Measurements from ENCODE around the gene KCTD14.
"Not testable (repeated sequence)": the region's sequence is repeated elsewhere in the genome, so short reads cannot be mapped to it uniquely, and the experiment has no call there.

KCTD14 gene

DNA sequence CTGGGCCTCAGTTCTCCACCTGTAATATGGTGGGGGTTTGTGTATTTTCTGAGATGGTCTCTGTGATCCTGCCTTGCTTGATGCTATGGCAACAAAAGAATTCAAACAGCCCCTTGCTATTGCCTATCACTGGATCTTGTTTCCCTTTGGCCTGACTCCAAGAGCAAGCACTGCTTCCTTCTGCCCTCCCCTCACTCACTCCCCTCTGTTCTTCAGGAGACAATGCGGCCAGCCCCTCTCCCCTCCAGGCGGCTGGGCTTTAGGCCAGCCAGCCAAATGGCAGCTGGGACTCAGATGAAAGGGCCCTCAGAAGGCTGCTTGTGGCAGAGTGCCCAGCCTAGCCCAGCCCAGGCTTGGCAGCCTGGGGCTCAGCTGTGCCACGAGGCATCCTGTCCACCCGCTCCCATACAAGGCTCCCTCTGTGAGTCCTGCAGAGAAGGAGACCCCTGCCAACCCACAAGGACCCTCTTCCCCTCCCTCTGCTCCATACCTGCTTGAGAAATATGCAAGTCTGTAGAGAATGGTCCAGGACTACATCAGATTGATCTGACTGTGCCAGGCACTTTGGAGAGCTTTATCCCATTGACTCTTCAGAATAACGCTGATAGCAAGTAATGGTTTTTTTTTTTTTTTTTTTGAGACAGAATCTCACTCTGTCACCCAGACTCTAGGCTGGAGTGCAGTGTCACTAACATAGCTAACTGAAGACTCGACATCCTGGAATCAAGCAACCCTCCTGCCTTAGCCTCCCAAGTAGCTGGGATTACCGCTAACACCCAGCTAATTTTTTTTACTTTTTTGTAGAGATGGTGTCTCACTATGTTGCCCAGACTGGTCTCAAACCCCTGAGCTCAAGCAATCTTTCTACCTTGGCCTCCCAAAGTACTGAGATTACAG, 7.6 kb upstream of the KCTD14 start:
- H3K27ac ChIP-seq (ENCODE audit: low read depth, low read length), result no peak overlapping the region

DNA sequence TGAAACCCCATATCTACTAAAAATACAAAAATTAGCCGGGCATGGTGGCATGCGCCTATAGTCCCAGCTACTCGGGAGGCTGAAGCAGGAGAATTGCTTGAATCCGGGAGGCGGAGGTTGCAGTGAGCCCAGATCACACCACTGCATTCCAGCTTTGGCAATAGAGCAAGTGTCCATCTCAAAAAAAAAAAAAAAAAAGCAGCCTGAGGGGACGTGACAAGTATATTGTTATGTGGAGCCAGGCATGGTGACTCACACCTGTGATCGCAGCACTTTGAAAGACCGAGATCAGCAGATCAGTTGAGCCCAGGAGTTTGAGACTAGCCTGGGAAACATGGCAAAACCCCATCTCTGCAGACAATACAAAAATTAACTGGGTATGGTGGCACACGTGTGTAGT, 5.3 kb upstream of the KCTD14 start:
- not testable (repeated sequence) for H3K9ac ChIP-seq (ENCODE audit: low read length in 5 of 5); H3K4me3 ChIP-seq (ENCODE audit: low read depth in 1 of 5, low read length in 5 of 5); H3K27me3 ChIP-seq (ENCODE audit: control insufficient read depth in 5 of 5, insufficient read depth in 4 of 5, low read length in 5 of 5); H3K36me3 ChIP-seq (ENCODE audit: control insufficient read depth in 5 of 5, insufficient read depth in 5 of 5, low read length in 5 of 5); H3K27ac ChIP-seq (ENCODE audit: low read depth, low read length); H3K9me3 ChIP-seq (ENCODE audit: control insufficient read depth in 5 of 5, low read length in 5 of 5)
- H3K4me1 ChIP-seq (ENCODE audit: control insufficient read depth in 5 of 5, insufficient read depth in 5 of 5, low read length in 5 of 5), result peaks cover 2 to 14% (median 10%) of the 10 kb centered on the region in 5 donors

More for the DNA sequence above, 7.6 kb upstream of the KCTD14 start:
- Histone ChIP-seq H3K4me3 (ENCODE audit: low read depth in 1 of 5, low read length in 5 of 5) (no peak overlapping the region), H3K4me1 (ENCODE audit: control insufficient read depth in 5 of 5, insufficient read depth in 5 of 5, low read length in 5 of 5) (peaks cover 2 to 14% (median 10%) of the 10 kb centered on the region in 5 donors), H3K36me3 (ENCODE audit: control insufficient read depth in 5 of 5, insufficient read depth in 5 of 5, low read length in 5 of 5) (no peaks in the 10 kb centered on the region), H3K27me3 (ENCODE audit: control insufficient read depth in 5 of 5, insufficient read depth in 4 of 5, low read length in 5 of 5) (no peaks in the 10 kb centered on the region), H3K9ac (ENCODE audit: low read length in 5 of 5) (no peak overlapping the region), H3K9me3 (ENCODE audit: control insufficient read depth in 5 of 5, low read length in 5 of 5) (no peaks in the 10 kb centered on the region)

DNA sequence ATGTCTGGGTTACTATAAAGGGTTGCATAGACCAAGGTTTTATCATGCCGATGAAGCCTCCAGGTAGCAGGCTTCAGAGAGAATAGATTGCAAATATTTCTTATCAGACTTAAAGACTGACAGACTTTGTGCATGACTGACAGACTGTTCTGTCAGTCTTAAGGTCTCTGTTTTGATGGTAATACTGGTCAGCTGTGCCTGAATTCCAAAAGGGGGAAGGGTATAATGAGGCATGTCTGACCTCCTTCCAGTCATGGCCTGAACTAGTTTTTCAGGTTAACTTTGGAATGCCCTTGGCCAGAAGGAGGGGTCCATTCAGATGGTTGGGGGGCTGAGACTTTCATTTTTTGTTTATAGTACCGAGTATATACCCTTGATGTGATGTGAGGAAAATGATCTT, 4.7 kb upstream of the KCTD14 start:
- Histone ChIP-seq H3K27me3 (ENCODE audit: control insufficient read depth in 5 of 5, insufficient read depth in 4 of 5, low read length in 5 of 5) (no peaks in the 10 kb centered on the region), H3K4me3 (ENCODE audit: low read depth in 1 of 5, low read length in 5 of 5) (no peak overlapping the region), H3K9ac (ENCODE audit: low read length in 5 of 5) (no peak overlapping the region), H3K27ac (ENCODE audit: low read depth, low read length) (no peak overlapping the region), H3K4me1 (ENCODE audit: control insufficient read depth in 5 of 5, insufficient read depth in 5 of 5, low read length in 5 of 5) (peaks cover 2 to 19% (median 17%) of the 10 kb centered on the region in 5 donors), H3K36me3 (ENCODE audit: control insufficient read depth in 5 of 5, insufficient read depth in 5 of 5, low read length in 5 of 5) (no peaks in the 10 kb centered on the region), H3K9me3 (ENCODE audit: control insufficient read depth in 5 of 5, low read length in 5 of 5) (no peaks in the 10 kb centered on the region)

DNA sequence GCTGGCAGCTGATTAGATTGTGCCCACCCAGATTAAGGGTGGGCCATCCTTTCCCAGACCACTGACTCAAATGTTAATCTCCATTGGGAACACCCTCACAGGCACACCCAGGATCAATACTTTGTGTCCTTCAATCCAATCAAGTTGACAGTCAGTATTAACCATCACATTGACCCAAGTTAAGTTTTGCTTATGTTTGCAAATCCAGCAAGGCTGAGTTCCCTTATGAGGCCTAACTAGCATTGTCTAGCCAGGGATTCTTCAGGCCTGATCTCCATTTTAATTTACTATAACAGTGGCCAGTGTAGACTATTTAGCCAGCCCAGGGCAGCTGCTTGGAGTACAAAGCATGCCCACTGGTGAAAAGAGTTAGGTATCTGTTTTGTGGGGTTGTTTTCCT, 2.3 kb upstream of the KCTD14 start:
- no peak overlapping the region for H3K4me3 ChIP-seq (ENCODE audit: low read depth in 1 of 5, low read length in 5 of 5)
- no peak overlapping the region for H3K27ac ChIP-seq (ENCODE audit: low read depth, low read length)
- H3K4me1 ChIP-seq (ENCODE audit: control insufficient read depth in 5 of 5, insufficient read depth in 5 of 5, low read length in 5 of 5), result peaks cover 0 to 15% (median 14%) of the 10 kb centered on the region in 5 donors
- H3K27me3 ChIP-seq (ENCODE audit: control insufficient read depth in 5 of 5, insufficient read depth in 4 of 5, low read length in 5 of 5), result no peaks in the 10 kb centered on the region
- H3K9me3 ChIP-seq (ENCODE audit: control insufficient read depth in 5 of 5, low read length in 5 of 5), result no peaks in the 10 kb centered on the region
- no peaks in the 10 kb centered on the region for H3K36me3 ChIP-seq (ENCODE audit: control insufficient read depth in 5 of 5, insufficient read depth in 5 of 5, low read length in 5 of 5)
- H3K9ac ChIP-seq (ENCODE audit: low read length in 5 of 5), result no peak overlapping the region

DNA sequence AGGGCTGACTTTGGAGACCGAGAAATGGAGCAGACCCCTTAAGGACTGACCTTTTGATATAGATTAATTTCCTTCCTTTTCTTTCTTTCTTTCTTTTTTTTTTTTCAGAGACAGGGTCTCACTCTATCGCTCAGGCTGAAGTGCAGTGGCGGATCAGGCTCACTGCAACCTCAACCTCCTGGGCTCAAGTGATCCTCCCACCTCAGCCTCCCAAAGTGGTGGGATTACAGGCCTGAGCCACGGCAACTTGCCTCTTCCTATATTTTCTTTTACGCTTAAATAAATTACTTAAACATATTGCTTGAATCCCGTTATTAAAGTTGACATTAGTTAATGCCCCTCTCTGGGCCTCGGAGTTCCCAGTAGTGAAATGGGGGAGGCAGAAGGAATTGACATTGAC, 350 bp upstream of the KCTD14 start:
- no peaks in the 10 kb centered on the region for H3K27me3 ChIP-seq (ENCODE audit: control insufficient read depth in 5 of 5, insufficient read depth in 4 of 5, low read length in 5 of 5)

DNA sequence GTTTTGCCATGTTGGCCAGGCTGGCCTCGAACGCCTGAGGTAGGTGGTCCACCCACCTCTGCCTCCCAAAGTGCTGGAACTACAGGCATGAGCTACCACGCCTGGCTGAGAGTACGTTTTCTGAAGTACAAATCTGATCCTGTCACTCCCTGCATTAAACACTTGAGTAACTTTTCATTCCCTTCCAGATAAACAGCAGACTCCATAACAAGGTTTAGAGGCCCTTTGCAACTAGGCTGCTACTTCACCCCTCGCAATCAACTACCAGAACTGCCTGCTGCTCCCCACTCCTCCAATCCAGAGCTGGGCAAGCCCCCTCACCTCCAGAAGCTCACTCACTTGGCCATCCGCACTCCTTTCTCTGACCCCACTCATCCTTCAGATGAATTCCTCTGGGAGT, 1.5 kb downstream of the KCTD14 start:
- no peak overlapping the region for H3K27ac ChIP-seq (ENCODE audit: low read depth, low read length)
- H3K36me3 ChIP-seq (ENCODE audit: control insufficient read depth in 5 of 5, insufficient read depth in 5 of 5, low read length in 5 of 5), result peaks cover 0 to 2% (median 0%) of the 10 kb centered on the region in 5 donors
- H3K9ac ChIP-seq (ENCODE audit: low read length in 5 of 5), result no peak overlapping the region
- no peak overlapping the region for H3K4me3 ChIP-seq (ENCODE audit: low read depth in 1 of 5, low read length in 5 of 5)
- peaks cover 0 to 13% (median 11%) of the 10 kb centered on the region in 5 donors for H3K4me1 ChIP-seq (ENCODE audit: control insufficient read depth in 5 of 5, insufficient read depth in 5 of 5, low read length in 5 of 5)
- H3K27me3 ChIP-seq (ENCODE audit: control insufficient read depth in 5 of 5, insufficient read depth in 4 of 5, low read length in 5 of 5), result no peaks in the 10 kb centered on the region
- H3K9me3 ChIP-seq (ENCODE audit: control insufficient read depth in 5 of 5, low read length in 5 of 5), result no peaks in the 10 kb centered on the region

More for the DNA sequence above, 350 bp upstream of the KCTD14 start:
- peaks cover 0 to 13% (median 11%) of the 10 kb centered on the region in 5 donors for H3K4me1 ChIP-seq (ENCODE audit: control insufficient read depth in 5 of 5, insufficient read depth in 5 of 5, low read length in 5 of 5)
- peak overlapping the region in 4 of 5 donors; percentile 61 to 70 (median 68) for H3K4me3 ChIP-seq (ENCODE audit: low read depth in 1 of 5, low read length in 5 of 5)
- no peak overlapping the region for H3K27ac ChIP-seq (ENCODE audit: low read depth, low read length)
- H3K36me3 ChIP-seq (ENCODE audit: control insufficient read depth in 5 of 5, insufficient read depth in 5 of 5, low read length in 5 of 5), result no peaks in the 10 kb centered on the region
- H3K9me3 ChIP-seq (ENCODE audit: control insufficient read depth in 5 of 5, low read length in 5 of 5), result no peaks in the 10 kb centered on the region
- peak overlapping the region in 3 of 5 donors; percentile 48 to 65 (median 60) for H3K9ac ChIP-seq (ENCODE audit: low read length in 5 of 5)

DNA sequence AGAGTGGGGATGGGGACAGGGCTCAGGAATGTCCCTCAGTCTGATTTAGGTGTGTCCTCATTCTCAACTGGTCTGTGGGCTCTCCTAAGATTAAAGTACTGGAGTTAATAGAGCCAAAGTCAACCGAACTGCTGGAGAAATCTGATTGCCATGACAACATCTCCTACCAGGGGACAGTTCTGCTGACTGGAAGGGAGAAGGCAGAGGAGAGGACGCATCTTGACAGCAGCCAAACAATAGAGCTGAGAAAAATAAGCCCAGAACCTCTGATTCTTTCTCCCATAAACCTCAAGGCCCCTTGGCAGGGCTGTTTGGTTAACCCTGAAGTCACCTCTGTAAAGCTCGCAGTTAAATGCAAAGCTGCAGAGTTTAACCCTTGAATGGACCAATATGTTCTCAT, 2.8 kb downstream of the KCTD14 start:
- H3K36me3 ChIP-seq (ENCODE audit: control insufficient read depth in 5 of 5, insufficient read depth in 5 of 5, low read length in 5 of 5), result peaks cover 0 to 3% (median 0%) of the 10 kb centered on the region in 5 donors
- H3K9me3 ChIP-seq (ENCODE audit: control insufficient read depth in 5 of 5, low read length in 5 of 5), result no peaks in the 10 kb centered on the region
- no peak overlapping the region for H3K27ac ChIP-seq (ENCODE audit: low read depth, low read length)
- no peaks in the 10 kb centered on the region for H3K27me3 ChIP-seq (ENCODE audit: control insufficient read depth in 5 of 5, insufficient read depth in 4 of 5, low read length in 5 of 5)
- no peak overlapping the region for H3K4me3 ChIP-seq (ENCODE audit: low read depth in 1 of 5, low read length in 5 of 5)
- H3K4me1 ChIP-seq (ENCODE audit: control insufficient read depth in 5 of 5, insufficient read depth in 5 of 5, low read length in 5 of 5), result peaks cover 0 to 13% (median 11%) of the 10 kb centered on the region in 5 donors
- H3K9ac ChIP-seq (ENCODE audit: low read length in 5 of 5), result no peak overlapping the region

DNA sequence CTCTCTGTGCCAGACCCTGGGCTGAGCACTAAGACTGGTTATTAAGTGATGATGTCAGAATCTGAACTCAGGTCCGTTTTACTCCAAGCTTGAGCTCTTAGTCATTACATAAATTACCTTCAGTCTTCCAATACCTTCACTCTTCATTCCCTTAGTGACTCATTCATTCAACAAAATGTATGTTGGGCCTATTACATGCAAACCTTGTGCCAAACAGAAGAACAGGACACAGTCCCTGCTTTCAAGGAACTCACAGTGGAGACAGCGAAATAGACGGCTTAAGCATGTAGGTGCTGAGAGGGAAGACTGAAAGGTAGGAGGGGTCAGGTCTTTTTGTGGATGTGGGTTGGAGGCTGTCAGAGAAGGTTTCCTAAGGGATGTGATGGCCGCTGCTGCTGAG, 3.3 kb downstream of the KCTD14 start:
- H3K9me3 ChIP-seq (ENCODE audit: control insufficient read depth in 5 of 5, low read length in 5 of 5), result no peaks in the 10 kb centered on the region
- no peak overlapping the region for H3K4me3 ChIP-seq (ENCODE audit: low read depth in 1 of 5, low read length in 5 of 5)
- H3K9ac ChIP-seq (ENCODE audit: low read length in 5 of 5), result no peak overlapping the region
- peaks cover 0 to 3% (median 0%) of the 10 kb centered on the region in 5 donors for H3K36me3 ChIP-seq (ENCODE audit: control insufficient read depth in 5 of 5, insufficient read depth in 5 of 5, low read length in 5 of 5)
- no peak overlapping the region for H3K27ac ChIP-seq (ENCODE audit: low read depth, low read length)
- H3K27me3 ChIP-seq (ENCODE audit: control insufficient read depth in 5 of 5, insufficient read depth in 4 of 5, low read length in 5 of 5), result no peaks in the 10 kb centered on the region
- peaks cover 0 to 13% (median 11%) of the 10 kb centered on the region in 5 donors for H3K4me1 ChIP-seq (ENCODE audit: control insufficient read depth in 5 of 5, insufficient read depth in 5 of 5, low read length in 5 of 5)

DNA sequence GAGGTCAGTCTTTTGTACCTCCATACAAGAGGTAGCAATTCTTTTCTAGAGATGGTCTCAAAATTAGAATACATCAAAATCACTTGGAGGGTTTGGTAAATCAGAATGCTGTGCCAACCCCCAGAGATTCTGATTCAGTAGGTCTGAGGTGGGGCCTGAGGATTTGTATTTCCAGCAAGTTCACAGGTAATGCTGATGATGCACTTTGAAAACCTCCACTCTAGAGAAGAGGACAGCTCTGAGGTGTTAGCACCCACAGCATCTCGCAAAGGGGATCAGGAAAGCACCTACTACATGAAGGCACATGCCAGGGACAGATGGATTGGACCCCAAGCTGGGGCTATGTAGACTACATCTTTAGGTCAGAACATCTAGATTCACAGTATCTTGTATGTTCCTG, 7.2 kb downstream of the KCTD14 start:
- no peaks in the 10 kb centered on the region for H3K9me3 ChIP-seq (ENCODE audit: control insufficient read depth in 5 of 5, low read length in 5 of 5)
- H3K27me3 ChIP-seq (ENCODE audit: control insufficient read depth in 5 of 5, insufficient read depth in 4 of 5, low read length in 5 of 5), result no peaks in the 10 kb centered on the region
- H3K4me1 ChIP-seq (ENCODE audit: control insufficient read depth in 5 of 5, insufficient read depth in 5 of 5, low read length in 5 of 5), result no peaks in the 10 kb centered on the region
- H3K27ac ChIP-seq (ENCODE audit: low read depth, low read length), result no peak overlapping the region
- peaks cover 0 to 3% (median 0%) of the 10 kb centered on the region in 5 donors for H3K36me3 ChIP-seq (ENCODE audit: control insufficient read depth in 5 of 5, insufficient read depth in 5 of 5, low read length in 5 of 5)
- no peak overlapping the region for H3K9ac ChIP-seq (ENCODE audit: low read length in 5 of 5)
- no peak overlapping the region for H3K4me3 ChIP-seq (ENCODE audit: low read depth in 1 of 5, low read length in 5 of 5)

DNA sequence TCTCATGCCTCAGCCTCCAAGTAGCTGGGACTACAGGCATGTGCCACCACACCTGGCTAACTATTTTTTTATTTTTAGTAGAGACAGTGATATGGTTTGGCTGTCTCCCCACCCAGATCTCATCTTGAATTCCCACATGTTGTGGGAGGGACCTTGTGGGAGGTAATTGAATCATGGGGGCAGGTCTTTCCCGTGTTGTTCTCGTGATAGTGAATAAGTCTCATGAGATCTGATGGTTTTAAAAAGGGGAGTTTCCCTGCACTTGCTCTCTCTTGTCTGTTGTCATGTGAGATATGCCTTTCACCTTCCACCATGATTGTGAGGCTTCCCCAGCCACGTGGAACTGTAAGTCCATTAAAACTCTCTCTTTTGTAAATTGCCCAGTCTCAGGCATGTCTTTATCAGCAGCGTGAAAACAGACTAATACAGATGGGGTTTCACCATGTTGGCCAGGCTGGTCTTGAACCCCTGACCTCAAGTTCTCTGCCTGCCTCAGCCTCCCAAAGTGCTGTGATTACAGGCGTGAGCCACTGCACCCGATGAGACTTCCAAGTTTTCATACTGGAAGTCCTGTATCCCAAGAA, 8.0 kb downstream of the KCTD14 start:
- H3K4me1 ChIP-seq (ENCODE audit: control insufficient read depth in 5 of 5, insufficient read depth in 5 of 5, low read length in 5 of 5); H3K27ac ChIP-seq (ENCODE audit: low read depth, low read length); H3K9ac ChIP-seq (ENCODE audit: low read length in 5 of 5); H3K36me3 ChIP-seq (ENCODE audit: control insufficient read depth in 5 of 5, insufficient read depth in 5 of 5, low read length in 5 of 5); H3K9me3 ChIP-seq (ENCODE audit: control insufficient read depth in 5 of 5, low read length in 5 of 5); H3K4me3 ChIP-seq (ENCODE audit: low read depth in 1 of 5, low read length in 5 of 5); H3K27me3 ChIP-seq (ENCODE audit: control insufficient read depth in 5 of 5, insufficient read depth in 4 of 5, low read length in 5 of 5): not testable (repeated sequence)

All from subcutaneous abdominal adipose tissue (tissue), 5 donors.